ENCODE measurements around the gene HLA-DRB5.

HLA-DRB5 gene

GRCh38 chr6:32565511-32565910, 35.4 kb upstream of the HLA-DRB5 start:
- H4K20me1 ChIP-seq (ENCODE audit: insufficient read depth, low read length), result no peaks in the 10 kb centered on the region
- no peak overlapping the region for H3K27ac ChIP-seq (ENCODE audit: low read depth, low read length, poor library complexity, severe bottlenecking)

DNA sequence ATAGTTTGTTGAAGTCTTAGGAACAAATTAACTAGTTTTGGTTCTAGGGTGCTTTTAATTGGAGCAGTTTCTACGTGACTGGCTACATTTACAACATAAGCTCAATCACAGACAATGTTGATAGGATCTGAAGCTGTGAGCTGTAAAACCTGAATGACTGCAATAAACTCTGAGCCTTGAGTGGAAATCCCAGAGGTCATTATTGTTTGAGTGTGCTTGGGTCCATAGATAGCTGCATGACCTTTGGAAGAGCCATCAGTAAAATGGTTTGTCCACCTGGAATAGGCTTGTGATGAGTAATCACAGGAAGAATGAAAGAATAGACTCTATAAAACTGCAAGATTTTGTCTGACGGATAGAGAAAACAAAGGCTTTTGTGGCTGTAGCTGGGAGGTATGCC, 32.9 kb upstream of the HLA-DRB5 start:
- no peak for TF ChIP-seq CTCF (IDR thresholded peaks at IDR 0.05; ENCODE audit: low read length)
- TF ChIP-seq EZH2 (IDR thresholded peaks at IDR 0.05; ENCODE audit: borderline replicate concordance, low read length), result no peak
- H3F3A ChIP-seq (ENCODE audit: insufficient read depth, low read length), result no peaks in the 10 kb centered on the region
- no peak overlapping the region for H3K4me2 ChIP-seq (ENCODE audit: low read length)
- no peaks in the 10 kb centered on the region for H3K79me2 ChIP-seq (ENCODE audit: insufficient read depth, low read length)
- H2AFZ ChIP-seq (ENCODE audit: low read length), result no peak overlapping the region
- no peaks in the 10 kb centered on the region for H3K4me1 ChIP-seq (ENCODE audit: insufficient read depth, low read length, severe bottlenecking)
- H3K36me3 ChIP-seq (ENCODE audit: insufficient read depth, low read length), result no peaks in the 10 kb centered on the region
- no peak overlapping the region for H3K27ac ChIP-seq (ENCODE audit: low read depth, low read length, poor library complexity, severe bottlenecking)
- H3K9me2 ChIP-seq (ENCODE audit: low read depth, low read length), result no peaks in the 10 kb centered on the region
- no peak overlapping the region for H3K9ac ChIP-seq (ENCODE audit: low read length)
- H4K20me1 ChIP-seq (ENCODE audit: insufficient read depth, low read length), result no peaks in the 10 kb centered on the region
- no peaks in the 10 kb centered on the region for H3K27me3 ChIP-seq (ENCODE audit: insufficient read depth, low read length)
- no peaks in the 10 kb centered on the region for H3K9me3 ChIP-seq (ENCODE audit: low read length)
- no peak overlapping the region for H3K4me3 ChIP-seq (ENCODE audit: low read depth, low read length, poor library complexity, severe bottlenecking)

More at GRCh38 chr6:32565511-32565910, 35.4 kb upstream of the HLA-DRB5 start:
- H3K9me3 ChIP-seq (ENCODE audit: low read length), result no peaks in the 10 kb centered on the region
- H3K4me2 ChIP-seq (ENCODE audit: low read length), result no peak overlapping the region
- no peaks in the 10 kb centered on the region for H3K9me2 ChIP-seq (ENCODE audit: low read depth, low read length)
- no peaks in the 10 kb centered on the region for H3K27me3 ChIP-seq (ENCODE audit: insufficient read depth, low read length)
- no peak overlapping the region for H2AFZ ChIP-seq (ENCODE audit: low read length)
- H3K4me1 ChIP-seq (ENCODE audit: insufficient read depth, low read length, severe bottlenecking), result no peaks in the 10 kb centered on the region
- H3K4me3 ChIP-seq (ENCODE audit: low read depth, low read length, poor library complexity, severe bottlenecking), result no peak overlapping the region
- H3K9ac ChIP-seq (ENCODE audit: low read length), result no peak overlapping the region
- no peaks in the 10 kb centered on the region for H3K36me3 ChIP-seq (ENCODE audit: insufficient read depth, low read length)
- no peaks in the 10 kb centered on the region for H3K79me2 ChIP-seq (ENCODE audit: insufficient read depth, low read length)
- H3F3A ChIP-seq (ENCODE audit: insufficient read depth, low read length), result no peaks in the 10 kb centered on the region
- TF ChIP-seq EZH2 (IDR thresholded peaks at IDR 0.05; ENCODE audit: borderline replicate concordance, low read length) (no peak), CTCF (IDR thresholded peaks at IDR 0.05; ENCODE audit: low read length) (no peak)

GRCh38 chr6:32559747-32560146, 29.7 kb upstream of the HLA-DRB5 start:
- no peak overlapping the region for H3K4me3 ChIP-seq (ENCODE audit: low read depth, low read length, poor library complexity, severe bottlenecking)
- TF ChIP-seq CTCF (IDR thresholded peaks at IDR 0.05; ENCODE audit: low read length), result no peak
- TF ChIP-seq EZH2 (IDR thresholded peaks at IDR 0.05; ENCODE audit: borderline replicate concordance, low read length), result no peak
- H3K9me2 ChIP-seq (ENCODE audit: low read depth, low read length), result no peaks in the 10 kb centered on the region
- no peaks in the 10 kb centered on the region for H3K4me1 ChIP-seq (ENCODE audit: insufficient read depth, low read length, severe bottlenecking)
- no peaks in the 10 kb centered on the region for H3K79me2 ChIP-seq (ENCODE audit: insufficient read depth, low read length)
- H2AFZ ChIP-seq (ENCODE audit: low read length), result no peak overlapping the region
- no peaks in the 10 kb centered on the region for H3F3A ChIP-seq (ENCODE audit: insufficient read depth, low read length)
- H4K20me1 ChIP-seq (ENCODE audit: insufficient read depth, low read length), result no peaks in the 10 kb centered on the region
- no peak overlapping the region for H3K27ac ChIP-seq (ENCODE audit: low read depth, low read length, poor library complexity, severe bottlenecking)
- H3K4me2 ChIP-seq (ENCODE audit: low read length), result no peak overlapping the region
- H3K9ac ChIP-seq (ENCODE audit: low read length), result no peak overlapping the region
- H3K27me3 ChIP-seq (ENCODE audit: insufficient read depth, low read length), result no peaks in the 10 kb centered on the region
- no peaks in the 10 kb centered on the region for H3K9me3 ChIP-seq (ENCODE audit: low read length)
- H3K36me3 ChIP-seq (ENCODE audit: insufficient read depth, low read length), result no peaks in the 10 kb centered on the region
